GM12892 (cell line): ENCODE data around the gene USP33.

Source experiments
- POLR2A ChIP-seq: IDR thresholded peaks from 2 replicates; pipeline ENCODE4 v1.6.1; 2011; ENCODE audit warnings: low read depth, low read length, control low read depth
- POLR2AphosphoS5 ChIP-seq: IDR thresholded peaks from 2 replicates; pipeline ENCODE4 v1.6.1; 2011; ENCODE audit warnings: low read depth, low read length, control low read depth
- TAF1 ChIP-seq: IDR thresholded peaks from 2 replicates; pipeline ENCODE4 v1.6.1; 2011; ENCODE audit warnings: low read depth, mild to moderate bottlenecking, control low read depth, low read length, borderline replicate concordance

DNA sequence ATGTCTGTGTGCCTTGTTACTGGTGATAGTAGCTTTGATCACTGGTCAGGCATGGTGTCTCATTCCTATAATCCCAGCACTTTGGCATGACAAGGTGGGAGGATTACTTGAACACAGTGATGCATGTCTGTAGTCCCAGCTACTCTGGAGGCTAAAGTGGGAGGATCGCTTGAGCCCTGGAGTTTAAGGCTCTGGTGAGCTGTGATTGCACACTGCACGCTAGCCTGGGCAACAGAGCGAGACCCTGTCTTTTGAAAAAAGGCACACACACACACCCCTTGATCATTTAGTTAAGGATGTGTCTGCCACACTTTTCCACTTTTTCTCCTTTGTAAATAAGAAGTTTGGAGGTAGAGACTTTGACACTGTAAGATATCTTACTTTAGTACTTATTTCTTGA lies 34.9 kb upstream of the USP33 start:
- no peak for TF ChIP-seq TAF1
- no peak for TF ChIP-seq POLR2A
- no peak for TF ChIP-seq POLR2AphosphoS5
